GM12864 (cell line): Measurements from ENCODE around the gene THRAP3.
A peak's percentile ranks its signal among the peaks of the same experiment; 100 is the strongest.

Experiments
- DNase-seq: peaks from one replicate; pipeline ENCODE4 v3.0.0-alpha.2; 2011; ENCODE audit warnings: low read depth
- H3K4me3 ChIP-seq: 2 replicates; pipeline ENCODE4 v1.5.1; 2011; ENCODE audit warnings: mild to moderate bottlenecking, low read depth, low read length, control low read depth
- TF ChIP-seq, protein P1 (sequence below): IDR thresholded peaks from 2 replicates; pipeline ENCODE4 v1.5.1; 2011; ENCODE audit warnings: low read depth, mild to moderate bottlenecking, moderate library complexity, low read length, control low read depth, inconsistent platforms; ENCODE audit errors: missing control alignments

The THRAP3 gene

GRCh38 chr1:36223996-36224536, at the start of gene THRAP3:
Gene THRAP3, plus strand, starts transcription at chr1:36224443. Its CDS starts 58,121 bp downstream, at chr1:36282564.
- peak within 1 kb of the TSS; percentile 97 for H3K4me3 ChIP-seq
- DNase-seq, result peak; percentile 98
- TF ChIP-seq, protein P1, sequence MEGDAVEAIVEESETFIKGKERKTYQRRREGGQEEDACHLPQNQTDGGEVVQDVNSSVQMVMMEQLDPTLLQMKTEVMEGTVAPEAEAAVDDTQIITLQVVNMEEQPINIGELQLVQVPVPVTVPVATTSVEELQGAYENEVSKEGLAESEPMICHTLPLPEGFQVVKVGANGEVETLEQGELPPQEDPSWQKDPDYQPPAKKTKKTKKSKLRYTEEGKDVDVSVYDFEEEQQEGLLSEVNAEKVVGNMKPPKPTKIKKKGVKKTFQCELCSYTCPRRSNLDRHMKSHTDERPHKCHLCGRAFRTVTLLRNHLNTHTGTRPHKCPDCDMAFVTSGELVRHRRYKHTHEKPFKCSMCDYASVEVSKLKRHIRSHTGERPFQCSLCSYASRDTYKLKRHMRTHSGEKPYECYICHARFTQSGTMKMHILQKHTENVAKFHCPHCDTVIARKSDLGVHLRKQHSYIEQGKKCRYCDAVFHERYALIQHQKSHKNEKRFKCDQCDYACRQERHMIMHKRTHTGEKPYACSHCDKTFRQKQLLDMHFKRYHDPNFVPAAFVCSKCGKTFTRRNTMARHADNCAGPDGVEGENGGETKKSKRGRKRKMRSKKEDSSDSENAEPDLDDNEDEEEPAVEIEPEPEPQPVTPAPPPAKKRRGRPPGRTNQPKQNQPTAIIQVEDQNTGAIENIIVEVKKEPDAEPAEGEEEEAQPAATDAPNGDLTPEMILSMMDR, result no peak

GRCh38 chr1:36174713-36175112, 49.5 kb upstream of the THRAP3 start:
- no peak for DNase-seq
- TF ChIP-seq, protein P1, result no peak
- H3K4me3 ChIP-seq, result no peak overlapping the region

- TF ChIP-seq, protein P1, result no peak
- H3K4me3 ChIP-seq, result no peak overlapping the region
- DNase-seq, result no peak
These were observed 48.8 kb upstream of the THRAP3 start for GRCh38 chr1:36175137-36176095.

DNA sequence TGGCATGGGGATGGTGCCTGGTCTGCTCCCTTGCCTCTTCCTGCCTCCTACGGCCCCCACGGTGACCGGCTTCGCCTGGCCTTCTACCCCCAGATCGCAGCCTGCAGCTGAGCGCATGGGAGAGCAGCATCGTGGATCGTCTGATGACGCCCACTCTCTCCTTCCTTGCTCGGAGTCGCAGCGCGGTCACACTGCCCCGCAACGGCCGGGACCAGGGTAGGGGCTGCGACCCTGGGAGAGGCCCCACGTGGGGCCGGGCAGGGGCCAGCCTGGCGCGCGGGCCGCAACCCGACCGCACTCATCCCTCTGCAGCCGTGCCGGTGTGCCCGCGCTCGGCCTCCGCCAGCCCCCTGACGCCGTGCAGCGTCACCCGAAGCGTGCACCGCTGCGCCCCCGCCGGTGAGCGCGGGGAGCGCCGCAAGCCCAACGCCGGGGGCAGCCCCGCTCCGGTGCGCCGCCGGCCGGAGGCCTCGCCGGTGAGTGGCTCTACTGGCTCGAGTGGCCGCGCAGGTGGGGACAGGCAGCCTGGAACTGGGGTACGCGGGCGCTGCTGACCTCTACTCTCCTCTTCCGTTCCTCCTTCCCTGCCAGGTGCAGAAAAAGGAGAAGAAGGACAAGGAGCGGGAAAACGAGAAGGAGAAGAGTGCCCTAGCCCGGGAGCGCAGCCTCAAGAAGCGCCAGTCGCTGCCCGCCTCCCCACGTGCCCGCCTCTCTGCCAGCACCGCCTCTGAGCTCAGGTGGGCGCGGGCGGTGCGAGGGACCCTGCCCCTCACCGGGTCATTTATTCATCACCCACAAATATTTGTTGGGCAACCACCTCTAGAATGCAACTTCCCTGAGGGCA, 47.9 kb upstream of the THRAP3 start:
- TF ChIP-seq, protein P1, result no peak
- no peak overlapping the region for H3K4me3 ChIP-seq

DNA sequence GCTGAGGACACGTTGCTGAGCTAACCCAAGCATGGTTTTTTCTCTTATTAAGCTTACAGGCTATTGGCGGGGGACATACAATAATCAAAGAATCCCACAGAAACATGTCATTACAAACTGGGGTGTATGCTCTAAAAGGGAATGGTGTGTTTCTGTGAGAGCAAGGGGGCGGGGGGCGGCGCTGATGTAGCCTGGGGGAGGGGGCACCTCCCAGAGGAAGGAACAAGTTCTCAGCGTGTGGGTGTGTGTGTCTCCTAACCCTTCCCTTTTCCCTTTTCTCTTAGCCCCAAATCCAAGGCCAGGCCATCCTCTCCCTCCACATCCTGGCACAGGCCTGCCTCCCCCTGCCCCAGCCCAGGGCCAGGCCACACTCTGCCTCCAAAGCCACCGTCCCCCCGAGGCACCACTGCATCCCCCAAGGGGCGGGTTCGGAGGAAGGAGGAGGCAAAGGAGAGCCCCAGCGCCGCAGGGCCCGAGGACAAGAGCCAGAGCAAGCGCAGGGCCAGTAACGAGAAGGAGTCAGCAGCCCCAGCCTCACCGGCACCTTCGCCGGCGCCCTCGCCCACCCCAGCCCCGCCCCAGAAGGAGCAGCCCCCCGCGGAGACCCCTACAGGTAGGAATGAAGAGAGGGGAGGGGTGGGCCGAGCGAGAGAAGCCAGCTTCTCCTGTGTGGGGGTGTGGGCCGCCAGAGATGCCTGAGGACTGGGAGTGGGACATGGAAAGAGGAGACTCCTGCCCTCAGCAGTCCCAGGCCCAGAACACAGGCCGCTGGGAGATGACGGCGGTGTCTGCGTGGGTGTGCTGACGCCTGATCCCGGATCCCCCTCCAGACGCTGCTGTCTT, 46.4 kb upstream of the THRAP3 start:
- no peak overlapping the region for H3K4me3 ChIP-seq
- DNase-seq, result no peak
- TF ChIP-seq, protein P1, result no peak

More for the DNA sequence above, 47.9 kb upstream of the THRAP3 start:
- no peak for DNase-seq

DNA sequence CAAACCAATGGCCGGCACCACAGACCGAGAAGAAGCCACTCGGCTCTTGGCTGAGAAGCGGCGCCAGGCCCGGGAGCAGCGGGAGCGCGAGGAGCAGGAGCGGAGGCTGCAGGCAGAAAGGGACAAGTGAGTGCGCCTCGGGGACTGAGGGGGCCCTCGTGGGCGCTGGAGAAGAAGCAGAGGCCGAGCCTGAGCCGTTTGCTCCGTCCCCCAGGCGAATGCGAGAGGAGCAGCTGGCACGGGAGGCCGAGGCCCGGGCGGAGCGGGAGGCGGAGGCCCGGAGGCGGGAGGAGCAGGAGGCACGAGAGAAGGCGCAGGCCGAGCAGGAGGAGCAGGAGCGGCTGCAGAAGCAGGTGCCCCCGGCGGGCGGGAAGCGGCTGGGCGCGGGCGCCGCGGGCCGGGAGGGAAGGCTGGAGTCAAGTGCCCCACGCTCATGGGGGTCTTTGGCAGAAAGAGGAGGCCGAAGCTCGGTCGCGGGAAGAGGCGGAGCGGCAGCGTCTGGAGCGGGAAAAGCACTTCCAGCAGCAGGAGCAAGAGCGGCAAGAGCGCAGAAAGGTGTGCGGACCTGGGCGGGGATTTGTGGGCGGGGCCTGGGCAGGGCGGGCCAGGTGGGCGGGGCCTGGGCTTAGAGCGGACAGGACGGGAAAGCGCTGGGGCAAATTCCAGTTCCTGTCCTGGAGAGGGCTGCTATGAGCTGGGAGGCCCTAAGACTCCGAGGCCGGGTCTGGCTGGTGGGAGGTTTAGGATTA, 45.6 kb upstream of the THRAP3 start:
- DNase-seq, result no peak
- TF ChIP-seq, protein P1, result no peak
- no peak overlapping the region for H3K4me3 ChIP-seq
